Astrocyte (in vitro differentiated cells and primary cell): Measurements from ENCODE around the gene TMTC1.

Experiments used
- CTCF ChIP-seq: IDR thresholded peaks from 2 replicates; pipeline ENCODE4 v1.5.1; 2011; ENCODE audit warnings: low read depth, mild to moderate bottlenecking, inconsistent platforms, low read length, moderate library complexity; ENCODE audit not compliant: insufficient read depth
- EZH2 ChIP-seq: IDR thresholded peaks from 2 replicates; pipeline ENCODE4 v1.6.1; 2012; ENCODE audit warnings: mild to moderate bottlenecking, low read length, inconsistent platforms; ENCODE audit not compliant: insufficient read depth

DNA sequence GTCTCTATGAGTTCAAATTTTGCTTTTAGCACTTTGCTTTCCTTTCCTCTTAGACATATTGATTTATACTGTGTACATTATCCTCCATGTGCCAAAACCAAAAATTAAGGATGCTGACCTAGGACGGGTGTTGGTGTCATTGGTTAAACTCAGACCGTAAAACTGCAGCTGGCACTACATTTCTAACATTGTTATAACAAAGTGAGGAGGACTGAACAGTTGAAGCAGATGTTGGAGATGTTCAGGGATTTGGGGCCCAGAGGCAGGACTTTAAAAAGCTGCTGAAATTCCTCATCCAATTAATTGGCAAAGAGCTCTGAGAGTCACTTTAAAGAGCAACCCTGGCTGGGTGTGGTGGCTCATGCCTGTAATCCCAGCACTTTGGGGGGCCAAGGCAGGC is 72.4 kb downstream of the TMTC1 start:
- TF ChIP-seq CTCF (no peak), EZH2 (no peak)
